Neural cell (in vitro differentiated cells): Measurements from ENCODE around the gene C7orf57. TPM values are rescaled to one million over a fixed set of nuclear protein-coding genes. Genes with fewer than 3 reads are reported as not detected.

Source experiments
- H2AFZ ChIP-seq: fragments of 200-600, 300-800 bp; sonication (generic), shearing (Covaris generic); 2 replicates; pipeline ENCODE4 v1.6.0; 2014; ENCODE audit warnings: low read depth, mild to moderate bottlenecking, antibody characterized with exemption, low read length, moderate library complexity
- H3F3A ChIP-seq: fragments of 200-600 bp; shearing (Covaris generic); 2 replicates; pipeline ENCODE4 v1.6.1; 2016; ENCODE audit warnings: mild to moderate bottlenecking, moderate library complexity, mixed read lengths, antibody characterized with exemption, low read length; ENCODE audit not compliant: insufficient read depth, poor library complexity, severe bottlenecking
- H3K27ac ChIP-seq: fragments of 200-600, 300-800 bp; sonication (generic), shearing (Covaris generic); 2 replicates; pipeline ENCODE4 v1.5.1; 2014; ENCODE audit warnings: mild to moderate bottlenecking, low read length, moderate library complexity
- H3K27me3 ChIP-seq: fragments of 300-800, 200-600 bp; sonication (generic), shearing (Covaris generic); 2 replicates; pipeline ENCODE4 v1.6.0; 2014; ENCODE audit warnings: mild to moderate bottlenecking, low read depth, low read length, moderate library complexity; ENCODE audit not compliant: insufficient read depth
- H3K36me3 ChIP-seq: fragments of 300-800, 200-600 bp; sonication (generic), shearing (Covaris generic); 2 replicates; pipeline ENCODE4 v1.5.1; 2014; ENCODE audit warnings: mild to moderate bottlenecking, antibody characterized with exemption, low read length, moderate library complexity; ENCODE audit not compliant: insufficient read depth
- H3K4me2 ChIP-seq: fragments of 300-800, 200-600 bp; sonication (generic), shearing (Covaris generic); 2 replicates; pipeline ENCODE4 v1.6.0; 2014; ENCODE audit warnings: mild to moderate bottlenecking, low read length
- H3K4me3 ChIP-seq: fragments of 300-800, 200-600 bp; sonication (generic), shearing (Covaris generic); 2 replicates; pipeline ENCODE4 v1.5.1; 2014; ENCODE audit warnings: mild to moderate bottlenecking, low read length, moderate library complexity
- H3K79me2 ChIP-seq: fragments of 200-600 bp; shearing (Covaris generic); replicated peaks from 2 replicates; pipeline ENCODE4 v1.6.0; 2014; ENCODE audit warnings: mild to moderate bottlenecking, low read length, moderate library complexity; ENCODE audit not compliant: insufficient read depth
- H3K9ac ChIP-seq: fragments of 300-800, 200-600 bp; sonication (generic), shearing (Covaris generic); 2 replicates; pipeline ENCODE4 v1.6.1; 2016; ENCODE audit warnings: mild to moderate bottlenecking, low read length, mixed read lengths
- H3K9me2 ChIP-seq: fragments of 200-600 bp; shearing (Covaris generic); 2 replicates; pipeline ENCODE4 v1.6.1; 2016; ENCODE audit warnings: mild to moderate bottlenecking, low read length, mixed read lengths; ENCODE audit not compliant: insufficient read depth
- H3K9me3 ChIP-seq: fragments of 200-600, 300-800 bp; sonication (generic), shearing (Covaris generic); 2 replicates; pipeline ENCODE4 v1.6.1; 2016; ENCODE audit warnings: mild to moderate bottlenecking, mixed run types, low read length, moderate library complexity, mixed read lengths
- H4K20me1 ChIP-seq: fragments of 200-600 bp; shearing (Covaris generic); 2 replicates; pipeline ENCODE4 v1.6.1; 2016; ENCODE audit warnings: mild to moderate bottlenecking, mixed run types; ENCODE audit not compliant: insufficient read depth
- CTCF ChIP-seq: fragments of 450-650 bp; IDR thresholded peaks from 2 replicates; pipeline ENCODE4 v1.5.1; 2014; ENCODE audit warnings: antibody characterized with exemption, mild to moderate bottlenecking, moderate library complexity; ENCODE audit not compliant: poor library complexity, severe bottlenecking
- EP300 ChIP-seq: fragments of 450-650 bp; conservative IDR thresholded peaks from 2 replicates; pipeline ENCODE4 v1.6.1; 2014; ENCODE audit warnings: antibody characterized with exemption, mild to moderate bottlenecking, moderate library complexity; ENCODE audit not compliant: poor library complexity, severe bottlenecking
- EZH2 ChIP-seq: fragments of 200-600, 300-800 bp; shearing (Covaris generic), sonication (generic); IDR thresholded peaks from 2 replicates; pipeline ENCODE4 v1.6.1; 2014; ENCODE audit warnings: antibody characterized with exemption, low read length, borderline replicate concordance, mild to moderate bottlenecking; ENCODE audit not compliant: insufficient read depth, poor library complexity, severe bottlenecking
- MXI1 ChIP-seq: fragments of 450-650 bp; conservative IDR thresholded peaks from 2 replicates; pipeline ENCODE4 v1.6.1; 2014; ENCODE audit warnings: antibody characterized with exemption, mild to moderate bottlenecking; ENCODE audit not compliant: poor library complexity, severe bottlenecking
- POLR2AphosphoS5 ChIP-seq: IDR thresholded peaks from 2 replicates; pipeline ENCODE4 v1.6.1; 2012
- RAD21 ChIP-seq: fragments of 450-650 bp; conservative IDR thresholded peaks from 2 replicates; pipeline ENCODE4 v1.6.1; 2014; ENCODE audit warnings: antibody characterized with exemption, mild to moderate bottlenecking, moderate library complexity
- REST ChIP-seq: IDR thresholded peaks from 2 replicates; pipeline ENCODE4 v1.6.1; 2012; ENCODE audit warnings: borderline replicate concordance
- SMC3 ChIP-seq: fragments of 450-650 bp; conservative IDR thresholded peaks from 2 replicates; pipeline ENCODE4 v1.6.1; 2014; ENCODE audit warnings: antibody characterized with exemption, mild to moderate bottlenecking, moderate library complexity; ENCODE audit not compliant: poor library complexity
- TAF1 ChIP-seq: IDR thresholded peaks from 2 replicates; pipeline ENCODE4 v1.6.1; 2012; ENCODE audit warnings: low read depth
- polyA plus RNA-seq: library from polyadenylated mRNA; depleted of rRNA; stranded (reverse); fragments of >200 nt; gene quantifications from 2 replicates; pipeline ENCODE4 v1.2.3, GENCODE V29; 2014

Gene C7orf57
- polyA plus RNA-seq, 1 donor from 2014 or later: not detected

GRCh38 chr7:48099781-48100180 is 64.4 kb downstream of the C7orf57 start:
- Histone ChIP-seq H3K9ac (no peak overlapping the region), H3K27me3 (no peaks in the 10 kb centered on the region), H3K79me2 (no peaks in the 10 kb centered on the region), H3K9me3 (no peaks in the 10 kb centered on the region), H2AFZ (no peak overlapping the region), H4K20me1 (no peaks in the 10 kb centered on the region), H3K9me2 (no peaks in the 10 kb centered on the region), H3K27ac (no peak overlapping the region), H3K4me3 (no peak overlapping the region), H3F3A (no peaks in the 10 kb centered on the region), H3K4me2 (no peak overlapping the region), H3K36me3 (no peaks in the 10 kb centered on the region)
- TF ChIP-seq CTCF (no peak), EZH2 (no peak), EP300 (no peak), SMC3 (no peak), MXI1 (no peak), REST (no peak), POLR2AphosphoS5 (no peak), TAF1 (no peak), RAD21 (no peak)

GRCh38 chr7:48101352-48101751 is 66.0 kb downstream of the C7orf57 start:
- H3K4me2 ChIP-seq: no peak overlapping the region
- no peaks in the 10 kb centered on the region for H3K27me3 ChIP-seq
- no peak overlapping the region for H2AFZ ChIP-seq
- H3K27ac ChIP-seq: no peak overlapping the region
- H3K9ac ChIP-seq: no peak overlapping the region
- H3K9me2 ChIP-seq: no peaks in the 10 kb centered on the region
- H3K79me2 ChIP-seq: no peaks in the 10 kb centered on the region
- H3K9me3 ChIP-seq: no peaks in the 10 kb centered on the region
- H3F3A ChIP-seq: no peaks in the 10 kb centered on the region
- no peak overlapping the region for H3K4me3 ChIP-seq
- no peaks in the 10 kb centered on the region for H4K20me1 ChIP-seq
- TF ChIP-seq REST (no peak), POLR2AphosphoS5 (no peak), TAF1 (no peak), SMC3 (no peak), CTCF (no peak), EP300 (no peak), EZH2 (no peak), MXI1 (no peak), RAD21 (no peak)
- H3K36me3 ChIP-seq: no peaks in the 10 kb centered on the region
